DND-41 (cell line): ENCODE measurements around the gene SYDE2.

Source experiments
- ATAC-seq: fragments of 200-7000 bp; cut with Tn5 transposase; 3 replicates; pipeline ENCODE4 v1.9.1; 2021; ENCODE audit warnings: low read depth; ENCODE audit not compliant: insufficient read depth
- DNase-seq: peaks from one replicate; pipeline ENCODE4 v3.0.0-alpha.2; 2020
- H2AFZ ChIP-seq: 2 replicates; pipeline ENCODE4 v1.6.0; 2012; ENCODE audit warnings: low read depth, low read length
- H3K27ac ChIP-seq: 2 replicates; pipeline ENCODE4 v1.5.1; 2012; ENCODE audit warnings: low read length, inconsistent platforms
- H3K27me3 ChIP-seq: fragments of 200-600 bp; sonication (generic); 2 replicates; pipeline ENCODE4 v1.6.0; 2012; ENCODE audit warnings: low read length, mild to moderate bottlenecking, inconsistent platforms; ENCODE audit not compliant: insufficient read depth, poor library complexity
- H3K36me3 ChIP-seq: 2 replicates; pipeline ENCODE4 v1.5.1; 2012; ENCODE audit warnings: low read length, inconsistent platforms; ENCODE audit not compliant: insufficient read depth
- H3K4me1 ChIP-seq: 2 replicates; pipeline ENCODE4 v1.5.1; 2012; ENCODE audit warnings: mild to moderate bottlenecking, low read length; ENCODE audit not compliant: insufficient read depth
- H3K4me2 ChIP-seq: 2 replicates; pipeline ENCODE4 v1.6.0; 2012; ENCODE audit warnings: mild to moderate bottlenecking, moderate library complexity, low read length, inconsistent platforms; ENCODE audit not compliant: insufficient read depth
- H3K4me3 ChIP-seq, 2 experiments: fragments of 200-600 bp in 1 of 2; shearing (Covaris generic) in 1 of 2; 2 replicates each; pipeline ENCODE4 v1.5.1; 2012 to 2016; ENCODE audit warnings: inconsistent platforms in 2 of 2, low read length in 2 of 2, mild to moderate bottlenecking in 2 of 2, low read depth in 1 of 2, moderate library complexity in 1 of 2
- H3K79me2 ChIP-seq: 2 replicates; pipeline ENCODE4 v1.6.0; 2012; ENCODE audit warnings: low read length, inconsistent platforms; ENCODE audit not compliant: insufficient read depth
- H3K9ac ChIP-seq: 2 replicates; pipeline ENCODE4 v1.6.0; 2012; ENCODE audit warnings: low read depth, mild to moderate bottlenecking, inconsistent platforms, low read length, moderate library complexity
- H3K9me3 ChIP-seq: 2 replicates; pipeline ENCODE4 v1.5.1; 2012; ENCODE audit warnings: low read length, moderate library complexity, mild to moderate bottlenecking, inconsistent platforms; ENCODE audit not compliant: insufficient read depth, severe bottlenecking
- H4K20me1 ChIP-seq: 2 replicates; pipeline ENCODE4 v1.6.0; 2012; ENCODE audit warnings: low read length; ENCODE audit not compliant: insufficient read depth
- EZH2 ChIP-seq: IDR thresholded peaks from 3 replicates; pipeline ENCODE4 v1.6.1; 2012; ENCODE audit warnings: borderline replicate concordance, low read depth, mild to moderate bottlenecking, moderate library complexity, low read length, inconsistent platforms; ENCODE audit not compliant: severe bottlenecking
- TF ChIP-seq, protein P1 (sequence below): IDR thresholded peaks from 2 replicates; pipeline ENCODE4 v1.5.1; 2012; ENCODE audit warnings: borderline replicate concordance, low read length, moderate library complexity, mild to moderate bottlenecking; ENCODE audit not compliant: poor library complexity, severe bottlenecking; ENCODE audit errors: extremely low read depth

The SYDE2 gene

DNA sequence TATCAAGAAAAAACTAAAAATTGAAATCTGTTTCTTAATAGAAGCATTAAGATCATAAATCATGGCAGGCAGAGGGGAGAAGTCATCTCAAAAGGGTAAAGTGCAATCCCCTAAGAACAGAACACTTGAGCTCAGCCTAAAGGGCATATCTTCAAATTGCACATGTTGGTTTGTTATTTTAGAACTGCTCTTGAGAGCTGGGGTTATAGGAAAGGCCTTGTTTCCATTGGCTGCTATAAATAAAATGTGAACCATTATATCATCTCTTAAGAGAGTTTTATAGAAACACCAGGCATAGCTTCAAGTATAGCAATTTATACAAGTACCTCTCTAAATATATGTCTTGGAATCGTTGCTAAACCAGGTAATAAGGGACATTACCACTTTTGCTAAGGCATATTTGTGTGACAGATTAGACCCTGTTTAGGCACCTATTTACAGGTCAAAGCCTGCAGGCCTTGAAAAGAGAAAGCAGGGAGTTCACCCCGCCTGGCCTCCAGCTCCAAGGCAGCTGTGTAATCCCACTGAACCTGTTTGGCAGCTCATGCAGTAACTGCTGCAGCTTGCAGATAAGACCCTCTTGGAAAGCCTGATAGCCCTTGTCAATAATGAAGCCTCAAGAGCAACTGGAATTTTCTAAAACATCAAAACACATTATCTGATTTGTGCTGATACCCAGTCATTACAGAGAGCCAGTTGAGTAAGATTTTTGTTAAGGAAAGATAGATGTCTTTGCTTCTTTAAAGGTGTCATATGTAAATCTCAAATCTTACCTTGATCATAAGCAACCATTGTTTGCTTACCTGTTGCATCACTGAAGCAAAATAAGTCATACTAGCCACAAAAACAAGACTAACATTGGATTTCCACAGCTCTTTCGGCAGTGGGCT, 24.2 kb upstream of the SYDE2 start:
- no peaks in the 10 kb centered on the region for H3K27me3 ChIP-seq
- H3K9ac ChIP-seq = no peak overlapping the region
- no peaks in the 10 kb centered on the region for H4K20me1 ChIP-seq
- H3K4me3 ChIP-seq = no peak overlapping the region
- ATAC-seq = no peak
- H3K4me1 ChIP-seq = no peaks in the 10 kb centered on the region
- H2AFZ ChIP-seq = no peak overlapping the region
- no peaks in the 10 kb centered on the region for H3K79me2 ChIP-seq
- no peak overlapping the region for H3K27ac ChIP-seq
- DNase-seq = no peak
- H3K4me2 ChIP-seq = no peak overlapping the region
- TF ChIP-seq, protein P1, sequence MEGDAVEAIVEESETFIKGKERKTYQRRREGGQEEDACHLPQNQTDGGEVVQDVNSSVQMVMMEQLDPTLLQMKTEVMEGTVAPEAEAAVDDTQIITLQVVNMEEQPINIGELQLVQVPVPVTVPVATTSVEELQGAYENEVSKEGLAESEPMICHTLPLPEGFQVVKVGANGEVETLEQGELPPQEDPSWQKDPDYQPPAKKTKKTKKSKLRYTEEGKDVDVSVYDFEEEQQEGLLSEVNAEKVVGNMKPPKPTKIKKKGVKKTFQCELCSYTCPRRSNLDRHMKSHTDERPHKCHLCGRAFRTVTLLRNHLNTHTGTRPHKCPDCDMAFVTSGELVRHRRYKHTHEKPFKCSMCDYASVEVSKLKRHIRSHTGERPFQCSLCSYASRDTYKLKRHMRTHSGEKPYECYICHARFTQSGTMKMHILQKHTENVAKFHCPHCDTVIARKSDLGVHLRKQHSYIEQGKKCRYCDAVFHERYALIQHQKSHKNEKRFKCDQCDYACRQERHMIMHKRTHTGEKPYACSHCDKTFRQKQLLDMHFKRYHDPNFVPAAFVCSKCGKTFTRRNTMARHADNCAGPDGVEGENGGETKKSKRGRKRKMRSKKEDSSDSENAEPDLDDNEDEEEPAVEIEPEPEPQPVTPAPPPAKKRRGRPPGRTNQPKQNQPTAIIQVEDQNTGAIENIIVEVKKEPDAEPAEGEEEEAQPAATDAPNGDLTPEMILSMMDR = no peak
- no peak for TF ChIP-seq EZH2
- no peaks in the 10 kb centered on the region for H3K9me3 ChIP-seq
- no peaks in the 10 kb centered on the region for H3K36me3 ChIP-seq

DNA sequence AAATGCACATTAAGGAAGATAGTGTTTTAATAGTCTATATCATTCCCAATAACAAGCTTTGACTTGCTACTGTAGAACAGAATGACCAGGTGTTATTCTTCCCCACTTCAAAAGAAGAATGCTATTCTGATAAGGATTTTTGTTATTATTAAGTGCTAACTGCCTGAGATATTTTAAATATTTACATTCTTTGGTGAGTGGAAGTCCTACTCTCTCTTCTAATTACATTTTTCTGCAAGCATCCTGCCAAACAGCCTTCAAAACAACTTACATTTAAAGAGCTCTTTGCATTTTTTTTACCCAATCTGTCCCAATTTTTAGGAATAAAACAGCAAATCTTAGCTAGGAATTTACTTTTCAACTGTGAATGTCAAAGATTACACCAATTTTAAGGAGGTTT, 23.5 kb upstream of the SYDE2 start:
- no peaks in the 10 kb centered on the region for H3K79me2 ChIP-seq
- no peak for ATAC-seq
- H3K9ac ChIP-seq = no peak overlapping the region
- H3K4me2 ChIP-seq = no peak overlapping the region
- no peaks in the 10 kb centered on the region for H3K27me3 ChIP-seq
- H3K9me3 ChIP-seq = no peaks in the 10 kb centered on the region
- H3K36me3 ChIP-seq = no peaks in the 10 kb centered on the region
- H3K4me3 ChIP-seq = no peak overlapping the region
- H2AFZ ChIP-seq = no peak overlapping the region
- DNase-seq = no peak
- no peaks in the 10 kb centered on the region for H4K20me1 ChIP-seq
- no peaks in the 10 kb centered on the region for H3K4me1 ChIP-seq
- TF ChIP-seq, protein P1 = no peak
- TF ChIP-seq EZH2 = no peak
- H3K27ac ChIP-seq = no peak overlapping the region

DNA sequence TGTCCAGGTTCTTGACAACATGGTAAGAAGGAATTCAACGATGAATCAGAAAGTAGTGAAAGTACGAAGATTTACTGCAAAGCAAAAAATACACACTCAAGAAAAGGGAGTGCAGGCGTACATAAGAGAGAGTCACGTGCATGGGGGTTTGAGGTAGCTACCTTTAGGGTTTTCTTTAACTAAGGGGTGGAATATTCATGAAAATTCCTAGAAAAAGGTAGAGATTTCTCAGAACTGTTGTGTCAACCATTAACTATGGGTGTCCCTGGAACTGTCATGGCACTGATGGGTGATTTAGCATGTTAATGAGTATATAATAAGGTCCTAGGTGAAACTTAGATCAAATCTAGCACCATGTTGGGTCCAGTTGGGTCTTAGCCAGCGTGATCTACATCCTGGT, 22.5 kb upstream of the SYDE2 start:
- no peaks in the 10 kb centered on the region for H3K4me1 ChIP-seq
- ATAC-seq (no peak), DNase-seq (no peak)
- H3K9ac ChIP-seq = no peak overlapping the region
- H4K20me1 ChIP-seq = no peaks in the 10 kb centered on the region
- H3K9me3 ChIP-seq = no peaks in the 10 kb centered on the region
- no peak overlapping the region for H3K27ac ChIP-seq
- H3K79me2 ChIP-seq = no peaks in the 10 kb centered on the region
- no peak overlapping the region for H2AFZ ChIP-seq
- H3K4me2 ChIP-seq = no peak overlapping the region
- no peaks in the 10 kb centered on the region for H3K36me3 ChIP-seq
- TF ChIP-seq, protein P1 = no peak
- TF ChIP-seq EZH2 = no peak
- H3K4me3 ChIP-seq = no peak overlapping the region
- no peaks in the 10 kb centered on the region for H3K27me3 ChIP-seq
